ENCODE measurements around the gene DMRT3. TPM values are rescaled to one million over a fixed set of nuclear protein-coding genes. Genes with fewer than 3 reads are reported as not detected.

DMRT3 gene
- total RNA-seq, 4 donors from 2014 or later: 2.5 to 26.1 (median 7.3) TPM

DNA sequence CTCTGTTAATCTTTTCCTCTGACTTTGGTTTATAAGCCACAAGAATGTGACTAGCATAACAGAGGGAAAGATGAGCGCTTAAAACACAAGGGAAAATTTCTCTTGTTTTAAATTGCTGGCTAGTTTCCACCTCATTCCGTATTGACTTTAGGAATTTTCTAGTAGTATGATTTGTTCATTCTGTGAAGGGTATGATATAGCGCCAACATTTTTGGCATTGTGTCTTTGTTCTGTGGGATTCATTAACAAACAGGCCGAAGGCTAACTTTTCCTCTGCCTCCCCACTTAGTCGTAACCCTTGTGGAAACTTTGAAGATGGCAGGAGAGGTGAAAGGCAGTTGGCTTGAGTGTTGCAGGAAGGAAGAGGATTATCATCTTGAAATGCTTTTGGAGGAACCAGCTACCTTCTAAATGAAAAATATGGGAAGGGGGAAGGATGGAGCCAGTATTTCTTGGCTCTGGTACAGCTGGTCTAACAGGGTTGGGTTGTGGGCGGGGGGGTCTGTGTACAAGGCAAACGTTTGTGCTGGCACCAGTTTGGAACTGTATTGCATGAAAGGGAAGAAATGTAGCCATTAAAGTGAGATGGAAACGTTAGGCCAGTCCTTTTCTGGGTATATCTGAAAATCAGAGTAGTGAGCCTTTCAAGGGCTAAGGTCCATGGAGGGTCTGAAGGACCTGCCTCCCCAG lies 52.2 kb downstream of the DMRT3 start:
- no peak overlapping the region for H3K27ac ChIP-seq
- DNase-seq: no peak
- H3K9me3 ChIP-seq: no peaks in the 10 kb centered on the region
- H3K4me3 ChIP-seq (replicated peaks in 1 of 3): no peak overlapping the region
- no peaks in the 10 kb centered on the region for H3K4me1 ChIP-seq
- no peaks in the 10 kb centered on the region for H3K27me3 ChIP-seq
- intact Hi-C loops (cut with DNase I): no loop called here
- TF ChIP-seq, protein P1, sequence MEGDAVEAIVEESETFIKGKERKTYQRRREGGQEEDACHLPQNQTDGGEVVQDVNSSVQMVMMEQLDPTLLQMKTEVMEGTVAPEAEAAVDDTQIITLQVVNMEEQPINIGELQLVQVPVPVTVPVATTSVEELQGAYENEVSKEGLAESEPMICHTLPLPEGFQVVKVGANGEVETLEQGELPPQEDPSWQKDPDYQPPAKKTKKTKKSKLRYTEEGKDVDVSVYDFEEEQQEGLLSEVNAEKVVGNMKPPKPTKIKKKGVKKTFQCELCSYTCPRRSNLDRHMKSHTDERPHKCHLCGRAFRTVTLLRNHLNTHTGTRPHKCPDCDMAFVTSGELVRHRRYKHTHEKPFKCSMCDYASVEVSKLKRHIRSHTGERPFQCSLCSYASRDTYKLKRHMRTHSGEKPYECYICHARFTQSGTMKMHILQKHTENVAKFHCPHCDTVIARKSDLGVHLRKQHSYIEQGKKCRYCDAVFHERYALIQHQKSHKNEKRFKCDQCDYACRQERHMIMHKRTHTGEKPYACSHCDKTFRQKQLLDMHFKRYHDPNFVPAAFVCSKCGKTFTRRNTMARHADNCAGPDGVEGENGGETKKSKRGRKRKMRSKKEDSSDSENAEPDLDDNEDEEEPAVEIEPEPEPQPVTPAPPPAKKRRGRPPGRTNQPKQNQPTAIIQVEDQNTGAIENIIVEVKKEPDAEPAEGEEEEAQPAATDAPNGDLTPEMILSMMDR (IDR thresholded peaks at IDR 0.05): no peak
- TF ChIP-seq POLR2A (IDR thresholded peaks at IDR 0.05): no peak
- H3K36me3 ChIP-seq: no peaks in the 10 kb centered on the region
- 72 to 75% methylated on average over 8 of the region's 8 CpGs for WGBS, 2 donors

DNA sequence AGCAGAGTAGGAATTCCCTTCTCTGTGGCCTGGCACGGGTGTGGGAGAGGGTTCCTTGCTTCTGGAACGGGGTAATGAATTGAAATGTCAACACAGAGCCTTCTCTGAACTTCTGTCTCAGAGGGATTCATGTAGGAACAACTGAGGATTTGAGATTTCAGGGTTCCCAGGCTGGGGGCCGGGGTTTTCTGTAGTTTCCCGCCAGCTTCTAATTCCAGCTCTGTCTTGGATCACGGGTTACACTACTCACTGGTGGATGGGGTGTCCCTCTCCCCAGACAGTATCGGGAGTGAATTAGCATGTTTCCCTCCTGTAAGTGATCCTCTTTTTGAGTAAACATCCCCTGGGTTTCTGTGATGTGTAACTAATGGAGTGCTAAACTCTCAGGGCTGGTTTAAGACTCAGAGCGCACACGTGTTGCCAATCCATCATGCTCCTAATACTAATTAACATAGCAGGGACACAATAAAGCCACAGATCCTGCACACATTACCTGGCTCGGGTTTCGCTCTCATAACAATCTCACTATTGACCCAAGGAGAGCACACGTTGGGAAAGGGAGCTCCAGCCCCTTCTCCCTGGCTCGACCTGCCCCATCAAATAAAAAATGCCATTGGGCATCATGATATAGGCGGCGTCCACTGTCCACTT lies 55.6 kb downstream of the DMRT3 start:
- Histone ChIP-seq H3K27ac (no peak overlapping the region), H3K36me3 (no peaks in the 10 kb centered on the region), H3K4me3 (replicated peaks in 1 of 3) (no peak overlapping the region), H3K27me3 (no peaks in the 10 kb centered on the region), H3K9me3 (no peaks in the 10 kb centered on the region), H3K4me1 (no peaks in the 10 kb centered on the region)
- no peak for TF ChIP-seq POLR2A (IDR thresholded peaks at IDR 0.05)
- TF ChIP-seq, protein P1 (IDR thresholded peaks at IDR 0.05): no peak
- no peak for DNase-seq
- intact Hi-C loops (cut with DNase I): no loop called here
- WGBS, 2 donors: 57 to 64% methylated on average over 14 of the region's 14 CpGs

DNA sequence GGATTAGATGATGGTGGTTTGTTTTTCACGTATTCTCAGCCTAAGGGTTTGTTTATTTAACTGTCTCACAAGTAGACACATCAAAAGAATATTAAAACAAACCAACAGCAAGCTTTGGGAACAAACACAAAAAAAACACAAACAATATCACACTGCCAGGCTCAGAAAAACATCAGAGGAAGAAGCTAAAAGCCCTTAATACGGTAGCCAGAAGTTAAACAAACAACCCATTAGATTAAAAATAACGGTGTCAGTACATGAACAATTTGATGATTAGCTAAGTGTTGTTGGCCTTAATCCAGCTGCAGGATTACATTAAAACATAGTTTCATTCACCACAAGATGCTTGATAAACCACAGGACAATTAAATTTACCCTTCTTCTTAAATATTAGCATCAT lies 57.8 kb downstream of the DMRT3 start:
- no peaks in the 10 kb centered on the region for H3K9me3 ChIP-seq
- DNase-seq: no peak
- intact Hi-C loops (cut with DNase I): no loop called here
- no peak for TF ChIP-seq POLR2A (IDR thresholded peaks at IDR 0.05)
- TF ChIP-seq, protein P1 (IDR thresholded peaks at IDR 0.05): no peak
- no peaks in the 10 kb centered on the region for H3K4me1 ChIP-seq
- H3K27me3 ChIP-seq: peaks cover 6% of the 10 kb centered on the region
- no peak overlapping the region for H3K27ac ChIP-seq
- no peak overlapping the region for H3K4me3 ChIP-seq (replicated peaks in 1 of 3)
- 19 to 21% methylated on average over 3 of the region's 3 CpGs for WGBS, 2 donors
- no peaks in the 10 kb centered on the region for H3K36me3 ChIP-seq

DNA sequence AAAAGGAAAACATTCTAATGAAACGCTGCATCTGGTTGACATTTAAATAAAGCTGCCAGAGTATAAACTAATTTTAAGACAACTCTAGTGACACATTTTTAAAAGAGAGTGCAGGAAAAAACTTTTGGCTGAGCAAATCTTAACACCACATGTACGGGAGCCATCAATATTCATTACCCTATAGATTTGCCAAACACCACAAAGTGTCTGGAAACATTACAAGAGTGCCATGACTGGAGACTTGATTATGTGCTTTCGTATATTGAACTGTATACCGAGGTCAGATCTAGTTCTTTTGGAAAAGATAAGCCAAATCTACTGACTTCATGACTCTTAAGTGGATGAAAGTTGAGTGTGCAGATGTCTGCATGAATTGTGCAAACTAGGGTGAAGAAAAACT lies 63.1 kb downstream of the DMRT3 start:
- no peak overlapping the region for H3K27ac ChIP-seq
- peaks cover 35% of the 10 kb centered on the region for H3K27me3 ChIP-seq
- H3K4me3 ChIP-seq (replicated peaks in 1 of 3): no peak overlapping the region
- no peaks in the 10 kb centered on the region for H3K9me3 ChIP-seq
- H3K36me3 ChIP-seq: no peaks in the 10 kb centered on the region
- no peak for TF ChIP-seq POLR2A (IDR thresholded peaks at IDR 0.05)
- TF ChIP-seq, protein P1 (IDR thresholded peaks at IDR 0.05): no peak
- WGBS, 2 donors: 37 to 45% methylated on average over 4 of the region's 4 CpGs
- intact Hi-C loops (cut with DNase I): no loop called here
- no peak for DNase-seq
- peaks cover 0 to 5% of the 10 kb centered on the region in 2 donors for H3K4me1 ChIP-seq

Small RNAs within 50 kb of the gene (small RNA-seq; reads per million reads assigned to genes)
- gene RNU6-1073P: not detected

Other genes starting within 250 kb of the DMRT3 start
- gene DMRT1, start 135.0 kb upstream of the DMRT3 start, total RNA-seq: 1 to 10 TPM in 1 of 4 donors, under 1 TPM in 2, not detected in 1; 0.33 to 2.0 (median 0.94) TPM
- under 1 TPM in 1 of 4 donors, not detected in 3; 0.45 TPM for gene DMRT2, start 73.7 kb downstream of the DMRT3 start, total RNA-seq

All from thyroid gland (tissue), 4 donors.